GM10266 (cell line): ENCODE results near the gene NTRK1.

Experiments used
- DNase-seq: peaks from one replicate; pipeline ENCODE4 v3.0.0; 2012; ENCODE audit errors: extremely low spot score
- TF ChIP-seq, protein P1 (sequence below): IDR thresholded peaks from 2 replicates; pipeline ENCODE4 v1.5.1; 2012; ENCODE audit warnings: mild to moderate bottlenecking, low read depth; ENCODE audit not compliant: control insufficient read depth, insufficient read depth; ENCODE audit errors: missing control alignments

The NTRK1 gene

DNA sequence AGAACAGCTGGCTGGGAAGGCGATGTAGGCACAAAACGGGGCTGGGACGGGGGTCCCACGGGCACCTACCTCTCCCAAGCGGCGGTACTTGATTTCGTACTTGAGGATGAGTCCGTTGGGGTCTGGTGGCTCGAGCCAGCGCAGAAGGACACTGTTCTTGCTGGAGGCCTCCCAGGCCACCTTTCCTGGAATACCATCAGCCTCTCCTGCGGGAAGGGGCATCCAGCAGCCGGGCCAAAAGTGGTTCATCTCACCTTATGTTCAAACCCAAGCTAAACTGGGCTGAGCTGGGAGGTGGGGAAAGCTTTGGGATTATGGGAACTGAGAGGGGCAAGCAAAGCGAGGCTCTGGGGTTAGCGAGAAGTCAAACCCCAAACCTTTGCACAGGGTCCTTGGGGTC, 16.0 kb upstream of the NTRK1 start:
- TF ChIP-seq, protein P1, sequence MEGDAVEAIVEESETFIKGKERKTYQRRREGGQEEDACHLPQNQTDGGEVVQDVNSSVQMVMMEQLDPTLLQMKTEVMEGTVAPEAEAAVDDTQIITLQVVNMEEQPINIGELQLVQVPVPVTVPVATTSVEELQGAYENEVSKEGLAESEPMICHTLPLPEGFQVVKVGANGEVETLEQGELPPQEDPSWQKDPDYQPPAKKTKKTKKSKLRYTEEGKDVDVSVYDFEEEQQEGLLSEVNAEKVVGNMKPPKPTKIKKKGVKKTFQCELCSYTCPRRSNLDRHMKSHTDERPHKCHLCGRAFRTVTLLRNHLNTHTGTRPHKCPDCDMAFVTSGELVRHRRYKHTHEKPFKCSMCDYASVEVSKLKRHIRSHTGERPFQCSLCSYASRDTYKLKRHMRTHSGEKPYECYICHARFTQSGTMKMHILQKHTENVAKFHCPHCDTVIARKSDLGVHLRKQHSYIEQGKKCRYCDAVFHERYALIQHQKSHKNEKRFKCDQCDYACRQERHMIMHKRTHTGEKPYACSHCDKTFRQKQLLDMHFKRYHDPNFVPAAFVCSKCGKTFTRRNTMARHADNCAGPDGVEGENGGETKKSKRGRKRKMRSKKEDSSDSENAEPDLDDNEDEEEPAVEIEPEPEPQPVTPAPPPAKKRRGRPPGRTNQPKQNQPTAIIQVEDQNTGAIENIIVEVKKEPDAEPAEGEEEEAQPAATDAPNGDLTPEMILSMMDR = no peak

DNA sequence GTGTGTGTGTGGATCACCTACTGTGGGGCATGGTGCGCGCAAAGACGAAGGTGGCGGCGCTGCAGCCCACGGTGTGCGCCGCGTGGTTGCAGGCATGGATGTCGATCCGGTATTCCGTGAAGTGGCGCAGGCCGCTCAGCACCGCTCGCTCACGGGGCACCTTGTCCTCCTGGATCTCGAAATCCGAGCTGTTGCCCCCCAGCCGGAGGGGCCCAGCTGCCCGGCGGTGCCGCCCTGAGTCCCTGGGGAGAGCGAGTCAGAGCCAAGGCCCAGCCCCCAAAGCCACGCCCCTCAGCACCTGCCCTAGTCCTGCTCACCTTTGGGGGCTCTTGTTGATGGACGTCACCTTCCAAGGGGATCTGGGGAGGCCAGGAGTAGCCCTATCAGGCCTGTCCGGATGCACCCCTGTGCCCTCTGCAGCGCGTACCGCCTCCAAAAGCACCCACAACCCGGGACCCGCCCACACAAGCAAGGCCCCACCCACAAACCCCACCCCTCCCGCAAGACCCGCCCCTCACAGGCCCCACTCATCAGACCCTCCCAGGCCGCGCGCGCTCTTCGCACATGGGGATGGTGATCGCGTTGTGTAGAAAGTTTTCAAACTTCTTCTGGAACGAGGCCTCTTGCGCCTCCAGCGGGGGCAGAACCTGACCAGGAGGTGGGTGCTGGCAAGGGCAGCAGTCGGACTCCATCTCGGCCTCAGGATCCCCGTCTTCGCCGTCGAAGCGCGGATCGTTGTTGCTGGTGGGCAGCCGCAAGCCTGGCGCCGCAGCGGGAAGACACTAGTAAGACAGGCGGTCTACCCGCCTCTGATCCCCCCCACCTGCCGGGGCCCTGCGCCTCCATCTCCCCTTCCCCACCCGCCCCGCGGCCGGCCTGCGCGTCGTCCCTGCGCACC, 15.4 kb upstream of the NTRK1 start:
- TF ChIP-seq, protein P1 = no peak
- no peak for DNase-seq

More for the DNA sequence above, 16.0 kb upstream of the NTRK1 start:
- no peak for DNase-seq

DNA sequence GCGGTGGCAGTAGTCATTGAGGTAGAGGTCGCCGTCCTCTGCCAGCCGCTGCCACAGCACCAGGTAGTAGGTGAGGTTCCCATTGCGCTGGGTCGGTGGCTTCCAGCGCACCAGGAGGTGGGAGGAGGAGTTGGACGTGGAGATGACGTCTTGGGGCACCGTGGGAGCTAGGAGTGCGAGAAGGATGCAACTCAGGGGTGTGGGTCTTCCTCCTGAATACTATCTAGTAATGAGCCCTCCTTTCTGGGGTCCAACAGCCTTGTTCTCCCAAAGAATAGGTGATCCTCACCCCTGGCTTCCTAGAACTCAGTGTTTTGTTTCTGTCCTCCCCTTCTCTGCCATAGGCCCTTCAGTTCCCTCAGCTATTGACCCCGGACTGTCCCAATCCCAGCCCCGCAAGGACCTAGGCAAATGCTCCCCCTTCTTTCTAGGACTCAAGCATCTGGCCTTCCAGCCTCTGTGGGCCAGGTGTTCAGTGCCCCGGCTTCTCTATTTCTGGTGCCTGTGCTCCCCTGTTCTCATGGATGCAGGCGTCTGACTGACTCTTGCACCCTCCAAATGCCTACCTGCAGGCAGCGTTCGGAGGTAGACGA, 14.6 kb upstream of the NTRK1 start:
- no peak for DNase-seq
- TF ChIP-seq, protein P1 = no peak

DNA sequence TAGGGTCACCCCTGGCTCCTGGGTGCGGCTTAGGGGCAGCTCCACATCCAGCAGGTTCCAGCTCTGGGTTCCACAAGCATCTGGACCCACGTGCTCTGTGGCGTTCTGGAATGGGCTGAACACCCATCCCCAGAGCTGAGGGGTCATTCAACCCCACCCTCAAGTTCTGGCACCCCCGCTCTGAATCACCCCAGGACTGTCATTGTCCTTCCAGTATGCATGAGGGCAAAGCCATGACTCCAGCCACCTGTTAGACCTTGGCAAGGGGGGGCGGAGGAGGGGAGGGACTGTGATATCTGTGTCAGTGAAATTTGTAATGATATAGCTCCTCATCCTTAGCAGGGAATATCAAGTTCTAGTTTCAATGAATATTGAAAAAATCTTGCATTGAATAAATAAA, 14.0 kb upstream of the NTRK1 start:
- no peak for DNase-seq
- TF ChIP-seq, protein P1 = no peak

DNA sequence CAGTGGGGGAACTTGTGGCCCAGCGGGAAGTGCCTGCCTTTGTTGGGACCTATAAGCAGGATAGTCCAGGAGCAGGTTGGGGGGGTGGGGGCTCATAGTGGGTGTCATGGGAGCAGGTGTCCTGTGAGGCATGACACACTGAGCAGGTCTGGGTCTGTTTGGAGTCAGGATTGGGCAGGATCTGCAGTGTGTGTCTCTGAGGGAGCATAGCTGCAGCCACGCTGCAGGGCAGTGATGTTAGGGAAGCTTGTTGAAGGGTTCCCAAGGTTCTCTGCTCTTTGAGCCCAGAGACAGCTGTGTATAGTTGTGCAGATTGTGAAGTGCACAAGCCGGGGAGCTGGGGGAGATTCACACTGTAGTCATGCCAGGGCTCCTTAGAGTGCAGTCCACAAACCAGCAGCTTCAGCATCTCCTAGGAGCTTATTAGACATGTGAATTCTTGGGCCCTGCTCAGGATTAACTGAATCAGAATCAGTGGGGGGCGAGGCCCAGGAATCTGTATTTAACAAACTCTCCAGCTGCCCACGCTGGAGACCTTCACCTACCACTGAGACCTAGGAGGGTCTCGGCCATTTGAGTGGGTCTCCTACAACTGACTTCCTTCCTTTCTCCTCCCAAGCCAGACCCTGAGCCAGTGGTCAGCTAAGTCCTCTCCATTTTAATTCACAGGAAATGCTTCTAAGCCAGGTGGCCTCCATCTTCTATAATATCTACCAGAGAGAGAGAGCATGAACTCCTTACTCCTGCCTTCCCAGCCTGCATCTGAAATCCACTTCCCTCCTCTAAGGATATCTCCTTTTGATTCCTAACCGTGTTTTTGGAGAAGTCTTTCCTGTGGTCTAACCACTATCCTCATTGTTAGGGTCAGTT, 12.8 kb upstream of the NTRK1 start:
- DNase-seq = no peak
- TF ChIP-seq, protein P1 = no peak

DNA sequence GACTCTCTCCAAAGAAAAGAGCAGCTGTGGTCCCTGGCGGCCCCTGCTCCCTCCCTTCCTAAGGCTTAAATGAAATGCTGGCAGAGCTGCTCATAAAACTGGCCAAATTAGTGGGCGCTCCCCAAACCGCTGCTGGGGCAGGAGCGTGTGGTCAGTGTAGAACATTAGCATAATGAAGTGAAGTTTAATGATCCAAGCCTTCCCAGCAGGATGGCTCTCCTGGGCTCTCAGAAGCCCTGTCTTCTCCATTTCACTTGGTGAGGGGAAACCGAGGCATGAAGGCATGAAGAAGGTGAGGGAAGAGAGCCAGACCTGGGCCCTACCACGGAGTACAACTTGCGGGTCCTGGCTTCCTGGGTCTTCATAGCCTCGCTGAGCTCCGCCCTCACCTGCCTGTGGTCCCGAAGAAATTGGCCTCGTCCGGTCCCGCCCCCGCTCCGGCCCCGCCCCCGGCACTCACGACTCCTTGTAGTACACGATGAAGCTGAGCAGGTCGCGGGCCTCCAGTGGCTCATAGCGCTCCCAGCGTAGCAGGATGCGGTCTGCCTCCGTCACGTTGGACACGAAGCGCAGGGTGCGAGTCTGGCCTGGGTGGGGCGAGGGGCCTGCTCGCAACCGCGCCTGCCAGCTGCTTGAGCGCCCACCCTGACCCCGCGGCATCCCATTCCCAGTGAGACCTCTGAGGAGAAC, 12.1 kb upstream of the NTRK1 start:
- TF ChIP-seq, protein P1 = no peak
- DNase-seq = no peak
